GM23338 (cell line): ENCODE measurements around the gene FAM185A.

Experiments
- CTCF ChIP-seq, 2 experiments: fragments of 200-600 bp in 1 of 2; sonication (generic) in 1 of 2; conservative IDR thresholded peaks; 2 replicates each; pipeline versions ENCODE4 v1.5.1 to v1.6.1; 2016 to 2017; ENCODE audit warnings: antibody characterized with exemption in 2 of 2, low read depth in 2 of 2, mild to moderate bottlenecking in 2 of 2, moderate library complexity in 1 of 2
- EZH2 ChIP-seq: fragments of 200-600 bp; sonication (generic); IDR thresholded peaks from one replicate; pipeline ENCODE4 v1.8.0; 2017; ENCODE audit warnings: antibody characterized with exemption, mild to moderate bottlenecking, low read depth; ENCODE audit not compliant: unreplicated experiment
- EZH2phosphoT487 ChIP-seq: fragments of 200-600 bp; sonication (generic); IDR thresholded peaks from one replicate; pipeline ENCODE4 v1.8.1; 2018; ENCODE audit warnings: antibody characterized with exemption; ENCODE audit not compliant: unreplicated experiment
- POLR2AphosphoS5 ChIP-seq: IDR thresholded peaks from 2 replicates; pipeline ENCODE4 v1.6.1; 2016; ENCODE audit warnings: antibody characterized with exemption, low read depth
- REST ChIP-seq: IDR thresholded peaks from one replicate; pipeline ENCODE4 v1.6.1; 2018; ENCODE audit warnings: antibody characterized with exemption; ENCODE audit not compliant: unreplicated experiment
- TF ChIP-seq, protein P1 (sequence below): IDR thresholded peaks from 2 replicates; pipeline ENCODE4 v1.6.1; 2016; ENCODE audit warnings: antibody characterized with exemption

GRCh38 chr7:102836977-102837376, 88.2 kb downstream of the FAM185A start:
- TF ChIP-seq REST (no peak), CTCF (conservative IDR thresholded peaks at IDR 0.05; ENCODE audit: low read depth in 2 of 2) (no peak), EZH2phosphoT487 (no peak), POLR2AphosphoS5 (no peak), EZH2 (no peak)
- TF ChIP-seq, protein P1, sequence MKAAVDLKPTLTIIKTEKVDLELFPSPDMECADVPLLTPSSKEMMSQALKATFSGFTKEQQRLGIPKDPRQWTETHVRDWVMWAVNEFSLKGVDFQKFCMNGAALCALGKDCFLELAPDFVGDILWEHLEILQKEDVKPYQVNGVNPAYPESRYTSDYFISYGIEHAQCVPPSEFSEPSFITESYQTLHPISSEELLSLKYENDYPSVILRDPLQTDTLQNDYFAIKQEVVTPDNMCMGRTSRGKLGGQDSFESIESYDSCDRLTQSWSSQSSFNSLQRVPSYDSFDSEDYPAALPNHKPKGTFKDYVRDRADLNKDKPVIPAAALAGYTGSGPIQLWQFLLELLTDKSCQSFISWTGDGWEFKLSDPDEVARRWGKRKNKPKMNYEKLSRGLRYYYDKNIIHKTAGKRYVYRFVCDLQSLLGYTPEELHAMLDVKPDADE = no peak
